ENCODE data around the gene ERLIN1.

Gene ERLIN1

GRCh38 chr10:100124097-100124496 is 61.7 kb downstream of the ERLIN1 start:
- Histone ChIP-seq H4K20me1 (ENCODE audit: control insufficient read depth, insufficient read depth, low read depth, low read length) (no peaks in the 10 kb centered on the region), H3K9me3 (ENCODE audit: control insufficient read depth, insufficient read depth, low read length) (no peaks in the 10 kb centered on the region), H3K36me3 (ENCODE audit: control insufficient read depth, low read length) (no peaks in the 10 kb centered on the region), H3K4me3 (ENCODE audit: low read length) (no peak overlapping the region), H3K79me2 (ENCODE audit: control insufficient read depth, low read length) (no peaks in the 10 kb centered on the region), H3K27ac (ENCODE audit: low read depth, low read length) (no peak overlapping the region), H3K27me3 (ENCODE audit: control insufficient read depth, low read length) (peaks cover 6% of the 10 kb centered on the region; the same call in 1 of the 2 replicates), H3K9me2 (replicated peaks; ENCODE audit: control insufficient read depth, low read length) (no peaks in the 10 kb centered on the region), H3K4me1 (ENCODE audit: control insufficient read depth, low read length) (0 out of 2 replicates have a peak, but pooled peaks cover 5% of the 10 kb centered on the region), H3F3A (ENCODE audit: control insufficient read depth, insufficient read depth) (no peaks in the 10 kb centered on the region), H3K4me2 (ENCODE audit: low read length) (no peak overlapping the region)
- TF ChIP-seq EZH2phosphoT487 (IDR thresholded peaks at IDR 0.05; ENCODE audit: borderline replicate concordance, low read length), result no peak
- TF ChIP-seq CTCF (IDR thresholded peaks at IDR 0.05; ENCODE audit: low read depth, low read length, poor library complexity, severe bottlenecking), result no peak

- 0 out of 2 replicates have a peak, but pooled peaks cover 5% of the 10 kb centered on the region for H3K4me1 ChIP-seq (ENCODE audit: control insufficient read depth, low read length)
- no peak overlapping the region for H3K4me3 ChIP-seq (ENCODE audit: low read length)
- H3K9me2 ChIP-seq (replicated peaks; ENCODE audit: control insufficient read depth, low read length), result no peaks in the 10 kb centered on the region
- no peaks in the 10 kb centered on the region for H4K20me1 ChIP-seq (ENCODE audit: control insufficient read depth, insufficient read depth, low read depth, low read length)
- TF ChIP-seq CTCF (IDR thresholded peaks at IDR 0.05; ENCODE audit: low read depth, low read length, poor library complexity, severe bottlenecking), result no peak
- no peak for TF ChIP-seq EZH2phosphoT487 (IDR thresholded peaks at IDR 0.05; ENCODE audit: borderline replicate concordance, low read length)
- no peaks in the 10 kb centered on the region for H3K9me3 ChIP-seq (ENCODE audit: control insufficient read depth, insufficient read depth, low read length)
- H3K36me3 ChIP-seq (ENCODE audit: control insufficient read depth, low read length), result no peaks in the 10 kb centered on the region
- H3K27ac ChIP-seq (ENCODE audit: low read depth, low read length), result no peak overlapping the region
- H3F3A ChIP-seq (ENCODE audit: control insufficient read depth, insufficient read depth), result no peaks in the 10 kb centered on the region
- H3K27me3 ChIP-seq (ENCODE audit: control insufficient read depth, low read length), result peaks cover 4% of the 10 kb centered on the region; the same call in 1 of the 2 replicates
- no peak overlapping the region for H3K4me2 ChIP-seq (ENCODE audit: low read length)
- H3K79me2 ChIP-seq (ENCODE audit: control insufficient read depth, low read length), result no peaks in the 10 kb centered on the region
Observed at GRCh38 chr10:100122780-100123179, 63.0 kb downstream of the ERLIN1 start.

GRCh38 chr10:100120550-100120949 is 65.3 kb downstream of the ERLIN1 start:
- no peaks in the 10 kb centered on the region for H4K20me1 ChIP-seq (ENCODE audit: control insufficient read depth, insufficient read depth, low read depth, low read length)
- H3K4me2 ChIP-seq (ENCODE audit: low read length), result no peak overlapping the region
- H3K4me3 ChIP-seq (ENCODE audit: low read length), result no peak overlapping the region
- peaks cover 3% of the 10 kb centered on the region; the same call in 1 of the 2 replicates for H3K27me3 ChIP-seq (ENCODE audit: control insufficient read depth, low read length)
- H3K36me3 ChIP-seq (ENCODE audit: control insufficient read depth, low read length), result no peaks in the 10 kb centered on the region
- no peak overlapping the region for H3K27ac ChIP-seq (ENCODE audit: low read depth, low read length)
- TF ChIP-seq CTCF (IDR thresholded peaks at IDR 0.05; ENCODE audit: low read depth, low read length, poor library complexity, severe bottlenecking) (no peak), EZH2phosphoT487 (IDR thresholded peaks at IDR 0.05; ENCODE audit: borderline replicate concordance, low read length) (no peak)
- H3K79me2 ChIP-seq (ENCODE audit: control insufficient read depth, low read length), result no peaks in the 10 kb centered on the region
- H3K4me1 ChIP-seq (ENCODE audit: control insufficient read depth, low read length), result 0 out of 2 replicates have a peak, but pooled peaks cover 5% of the 10 kb centered on the region
- H3K9me3 ChIP-seq (ENCODE audit: control insufficient read depth, insufficient read depth, low read length), result no peaks in the 10 kb centered on the region
- no peaks in the 10 kb centered on the region for H3F3A ChIP-seq (ENCODE audit: control insufficient read depth, insufficient read depth)
- no peaks in the 10 kb centered on the region for H3K9me2 ChIP-seq (replicated peaks; ENCODE audit: control insufficient read depth, low read length)
